ENCODE data around the gene HAUS8.

HAUS8 gene

GRCh38 chr19:17086834-17087233 lies 11.6 kb upstream of the HAUS8 start:
- H3K27ac ChIP-seq (ENCODE audit: low read length) = no peak overlapping the region
- H3K36me3 ChIP-seq (ENCODE audit: control insufficient read depth, insufficient read depth, low read length) = no peaks in the 10 kb centered on the region
- no peaks in the 10 kb centered on the region for H3K27me3 ChIP-seq (ENCODE audit: control insufficient read depth, insufficient read depth, low read length)
- no peaks in the 10 kb centered on the region for H3K9me3 ChIP-seq (ENCODE audit: control insufficient read depth, insufficient read depth, low read length)
- no CpG with 5 or more reads among the region's 6 CpGs for WGBS (ENCODE audit: insufficient coverage, insufficient read length)
- no peak overlapping the region for H3K4me3 ChIP-seq (ENCODE audit: low read length)
- H3K4me1 ChIP-seq (ENCODE audit: control insufficient read depth, insufficient read depth, low read length) = peaks cover 2% of the 10 kb centered on the region; the same call in 1 of the 2 replicates
- no peak for DNase-seq (ENCODE audit: low read depth, low spot score)

- no peak overlapping the region for H3K27ac ChIP-seq (ENCODE audit: low read length)
- H3K27me3 ChIP-seq (ENCODE audit: control insufficient read depth, insufficient read depth, low read length) = no peaks in the 10 kb centered on the region
- WGBS (ENCODE audit: insufficient coverage, insufficient read length) = no CpG with 5 or more reads among the region's 14 CpGs
- no peak overlapping the region for H3K4me3 ChIP-seq (ENCODE audit: low read length)
- DNase-seq (ENCODE audit: low read depth, low spot score) = no peak
- H3K9me3 ChIP-seq (ENCODE audit: control insufficient read depth, insufficient read depth, low read length) = no peaks in the 10 kb centered on the region
- no peaks in the 10 kb centered on the region for H3K36me3 ChIP-seq (ENCODE audit: control insufficient read depth, insufficient read depth, low read length)
- H3K4me1 ChIP-seq (ENCODE audit: control insufficient read depth, insufficient read depth, low read length) = no peaks in the 10 kb centered on the region
These were observed 10.9 kb upstream of the HAUS8 start for GRCh38 chr19:17086120-17086519.

GRCh38 chr19:17081672-17082630 lies 6.7 kb upstream of the HAUS8 start:
- Histone ChIP-seq H3K4me1 (ENCODE audit: control insufficient read depth, insufficient read depth, low read length) (no peaks in the 10 kb centered on the region; the same call in 1 of the 2 replicates), H3K27me3 (ENCODE audit: control insufficient read depth, insufficient read depth, low read length) (no peaks in the 10 kb centered on the region), H3K9me3 (ENCODE audit: control insufficient read depth, insufficient read depth, low read length) (no peaks in the 10 kb centered on the region), H3K27ac (ENCODE audit: low read length) (no peak overlapping the region), H3K36me3 (ENCODE audit: control insufficient read depth, insufficient read depth, low read length) (no peaks in the 10 kb centered on the region), H3K4me3 (ENCODE audit: low read length) (no peak overlapping the region)
- DNase-seq (ENCODE audit: low read depth, low spot score) = no peak
- WGBS (ENCODE audit: insufficient coverage, insufficient read length) = no CpG with 5 or more reads among the region's 20 CpGs

GRCh38 chr19:17080440-17080801 lies 5.2 kb upstream of the HAUS8 start:
- Histone ChIP-seq H3K9me3 (ENCODE audit: control insufficient read depth, insufficient read depth, low read length) (no peaks in the 10 kb centered on the region), H3K27me3 (ENCODE audit: control insufficient read depth, insufficient read depth, low read length) (no peaks in the 10 kb centered on the region), H3K36me3 (ENCODE audit: control insufficient read depth, insufficient read depth, low read length) (no peaks in the 10 kb centered on the region), H3K4me1 (ENCODE audit: control insufficient read depth, insufficient read depth, low read length) (no peaks in the 10 kb centered on the region; the same call in 1 of the 2 replicates), H3K27ac (ENCODE audit: low read length) (no peak overlapping the region), H3K4me3 (ENCODE audit: low read length) (no peak overlapping the region)
- DNase-seq (ENCODE audit: low read depth, low spot score) = no peak
- WGBS (ENCODE audit: insufficient coverage, insufficient read length) = no CpG with 5 or more reads among the region's 4 CpGs

- no peak overlapping the region for H3K4me3 ChIP-seq (ENCODE audit: low read length)
- WGBS (ENCODE audit: insufficient coverage, insufficient read length) = no CpG with 5 or more reads among the region's 28 CpGs
- H3K27me3 ChIP-seq (ENCODE audit: control insufficient read depth, insufficient read depth, low read length) = no peaks in the 10 kb centered on the region
- DNase-seq (ENCODE audit: low read depth, low spot score) = no peak
- H3K4me1 ChIP-seq (ENCODE audit: control insufficient read depth, insufficient read depth, low read length) = no peaks in the 10 kb centered on the region; the same call in 1 of the 2 replicates
- no peak overlapping the region for H3K27ac ChIP-seq (ENCODE audit: low read length)
- H3K9me3 ChIP-seq (ENCODE audit: control insufficient read depth, insufficient read depth, low read length) = no peaks in the 10 kb centered on the region
- no peaks in the 10 kb centered on the region for H3K36me3 ChIP-seq (ENCODE audit: control insufficient read depth, insufficient read depth, low read length)
These were observed 4.6 kb upstream of the HAUS8 start for GRCh38 chr19:17079710-17080439.

GRCh38 chr19:17078920-17079709 lies 3.9 kb upstream of the HAUS8 start:
- no peaks in the 10 kb centered on the region for H3K9me3 ChIP-seq (ENCODE audit: control insufficient read depth, insufficient read depth, low read length)
- H3K4me1 ChIP-seq (ENCODE audit: control insufficient read depth, insufficient read depth, low read length) = no peaks in the 10 kb centered on the region; the same call in 1 of the 2 replicates
- no peak for DNase-seq (ENCODE audit: low read depth, low spot score)
- no peaks in the 10 kb centered on the region for H3K27me3 ChIP-seq (ENCODE audit: control insufficient read depth, insufficient read depth, low read length)
- H3K36me3 ChIP-seq (ENCODE audit: control insufficient read depth, insufficient read depth, low read length) = no peaks in the 10 kb centered on the region
- H3K27ac ChIP-seq (ENCODE audit: low read length) = no peak overlapping the region
- no CpG with 5 or more reads among the region's 19 CpGs for WGBS (ENCODE audit: insufficient coverage, insufficient read length)
- H3K4me3 ChIP-seq (ENCODE audit: low read length) = no peak overlapping the region

- no peak overlapping the region for H3K4me3 ChIP-seq (ENCODE audit: low read length)
- no peaks in the 10 kb centered on the region for H3K27me3 ChIP-seq (ENCODE audit: control insufficient read depth, insufficient read depth, low read length)
- no peaks in the 10 kb centered on the region; the same call in 1 of the 2 replicates for H3K4me1 ChIP-seq (ENCODE audit: control insufficient read depth, insufficient read depth, low read length)
- no peak overlapping the region for H3K27ac ChIP-seq (ENCODE audit: low read length)
- no peak for DNase-seq (ENCODE audit: low read depth, low spot score)
- no CpG with 5 or more reads among the region's 19 CpGs for WGBS (ENCODE audit: insufficient coverage, insufficient read length)
- H3K36me3 ChIP-seq (ENCODE audit: control insufficient read depth, insufficient read depth, low read length) = no peaks in the 10 kb centered on the region
- H3K9me3 ChIP-seq (ENCODE audit: control insufficient read depth, insufficient read depth, low read length) = no peaks in the 10 kb centered on the region
These were observed 3.0 kb upstream of the HAUS8 start for GRCh38 chr19:17078036-17078919.

- Histone ChIP-seq H3K4me1 (ENCODE audit: control insufficient read depth, insufficient read depth, low read length) (no peaks in the 10 kb centered on the region; the same call in 1 of the 2 replicates), H3K27ac (ENCODE audit: low read length) (no peak overlapping the region), H3K4me3 (ENCODE audit: low read length) (no peak overlapping the region)
These were observed 2.3 kb upstream of the HAUS8 start for GRCh38 chr19:17077447-17078028.

GRCh38 chr19:17076543-17076991 lies 1.3 kb upstream of the HAUS8 start:
- Histone ChIP-seq H3K4me1 (ENCODE audit: control insufficient read depth, insufficient read depth, low read length) (no peaks in the 10 kb centered on the region; the same call in 1 of the 2 replicates), H3K27ac (ENCODE audit: low read length) (no peak overlapping the region), H3K36me3 (ENCODE audit: control insufficient read depth, insufficient read depth, low read length) (no peaks in the 10 kb centered on the region), H3K4me3 (ENCODE audit: low read length) (peak overlapping the region; percentile 89; the same call in 1 of the 2 replicates), H3K9me3 (ENCODE audit: control insufficient read depth, insufficient read depth, low read length) (no peaks in the 10 kb centered on the region), H3K27me3 (ENCODE audit: control insufficient read depth, insufficient read depth, low read length) (no peaks in the 10 kb centered on the region)
- DNase-seq (ENCODE audit: low read depth, low spot score) = no peak
- WGBS (ENCODE audit: insufficient coverage, insufficient read length) = no CpG with 5 or more reads among the region's 12 CpGs

More at GRCh38 chr19:17077447-17078028, 2.3 kb upstream of the HAUS8 start:
- Histone ChIP-seq H3K27me3 (ENCODE audit: control insufficient read depth, insufficient read depth, low read length) (no peaks in the 10 kb centered on the region), H3K36me3 (ENCODE audit: control insufficient read depth, insufficient read depth, low read length) (no peaks in the 10 kb centered on the region), H3K9me3 (ENCODE audit: control insufficient read depth, insufficient read depth, low read length) (no peaks in the 10 kb centered on the region)
- DNase-seq (ENCODE audit: low read depth, low spot score) = no peak
- no CpG with 5 or more reads among the region's 17 CpGs for whole genome bisulfite sequencing (ENCODE audit: insufficient coverage, insufficient read length)

Data from iPS DF 6.9 (cell line).